Skin of body (tissue), 2 donors: ENCODE measurements around the gene SEMA5B. TPM values are rescaled to one million over a fixed set of nuclear protein-coding genes. Genes with fewer than 3 reads are reported as not detected.

Source experiments
- DNase-seq: peaks from one replicate; lab custom pipeline; 2025; lab: John Stamatoyannopoulos, UW
- total RNA-seq: library from RNA; depleted of rRNA; stranded (reverse); fragments of >200 nt; gene quantifications from one replicate; pipeline ENCODE4 v1.2.3, GENCODE V29; 2014

SEMA5B gene
- total RNA-seq, 1 donor from 2014 or later, result 8.6 TPM

GRCh38 chr3:122926811-122927210, 100.8 kb downstream of the SEMA5B start:
- no peak for DNase-seq

GRCh38 chr3:122926322-122926721, 101.2 kb downstream of the SEMA5B start:
- DNase-seq, result no peak

- DNase-seq, result no peak
Observed at GRCh38 chr3:122925756-122926155, 101.8 kb downstream of the SEMA5B start.

GRCh38 chr3:122924056-122924455, 103.5 kb downstream of the SEMA5B start:
- no peak for DNase-seq

GRCh38 chr3:122923611-122924010, 104.0 kb downstream of the SEMA5B start:
- no peak for DNase-seq

- DNase-seq, result no peak
Observed at GRCh38 chr3:122921791-122922651, 105.5 kb downstream of the SEMA5B start.

GRCh38 chr3:122920986-122921385, 106.6 kb downstream of the SEMA5B start:
- DNase-seq, result no peak

- no peak for DNase-seq
Observed at GRCh38 chr3:122919291-122919610, 108.3 kb downstream of the SEMA5B start.

GRCh38 chr3:122918576-122919290, 108.8 kb downstream of the SEMA5B start:
- no peak for DNase-seq

- no peak for DNase-seq
Observed at GRCh38 chr3:122917412-122917811, 110.2 kb downstream of the SEMA5B start.

GRCh38 chr3:122916580-122916979, 111.0 kb downstream of the SEMA5B start:
- DNase-seq, result no peak

GRCh38 chr3:122916084-122916483, 111.5 kb downstream of the SEMA5B start:
- DNase-seq, result no peak

GRCh38 chr3:122915300-122916055, 112.1 kb downstream of the SEMA5B start:
- no peak for DNase-seq

- no peak for DNase-seq
Observed at GRCh38 chr3:122913539-122914100, 113.9 kb downstream of the SEMA5B start.

GRCh38 chr3:122912772-122913538, 114.6 kb downstream of the SEMA5B start:
- DNase-seq, result no peak

GRCh38 chr3:122911901-122912300, 115.7 kb downstream of the SEMA5B start:
- no peak for DNase-seq

- DNase-seq, result no peak
Observed at GRCh38 chr3:122908251-122908650, 119.3 kb downstream of the SEMA5B start.

GRCh38 chr3:122907471-122907870, 120.1 kb downstream of the SEMA5B start:
- DNase-seq, result no peak

GRCh38 chr3:122903171-122903570, 124.4 kb downstream of the SEMA5B start:
- no peak for DNase-seq

- no peak for DNase-seq
Observed at GRCh38 chr3:122902326-122902725, 125.2 kb downstream of the SEMA5B start.

- DNase-seq, result no peak
Observed at GRCh38 chr3:122898298-122898697, 129.3 kb downstream of the SEMA5B start.
